Thyroid gland (tissue), 4 donors: ENCODE measurements around the gene TMEM132D.

Experiments
- POLR2A ChIP-seq, 2 donors: fragments of 450-650 bp; IDR thresholded peaks; one replicate each; pipeline ENCODE4 v1.6.1; 2017; ENCODE audit warnings: antibody characterized with exemption in 2 of 2, mild to moderate bottlenecking in 2 of 2, moderate library complexity in 1 of 2
- TF ChIP-seq, protein P1 (sequence below), 6 experiments: fragments of 200-600 bp in 3 of 6; fragments of 450-650 bp in 3 of 6; sonication (generic) in 3 of 6; IDR thresholded peaks; one replicate each; pipeline ENCODE4 v1.5.1; 2016 to 2019; ENCODE audit warnings: antibody characterized with exemption in 6 of 6, mild to moderate bottlenecking in 2 of 6, inconsistent platforms in 1 of 6, moderate library complexity in 1 of 6

DNA sequence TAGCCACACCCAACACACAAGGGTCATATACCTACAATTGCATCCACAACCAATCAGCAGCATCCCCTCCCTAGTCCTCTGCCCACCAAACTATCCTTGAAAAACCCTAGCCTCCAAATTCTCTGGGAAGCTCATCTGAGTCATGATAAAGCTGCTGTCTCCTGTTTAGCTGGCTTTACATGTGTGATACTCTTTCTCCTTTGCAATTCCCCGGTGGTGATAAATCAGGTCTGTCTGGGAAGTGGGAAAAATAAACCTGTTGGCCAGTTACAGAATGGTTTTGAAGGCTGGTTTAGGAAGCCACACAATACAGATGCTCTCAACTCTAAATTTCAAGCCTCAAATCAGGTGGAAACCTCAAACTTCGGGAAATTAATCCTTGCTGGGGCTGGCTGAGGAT, 41.9 kb downstream of the TMEM132D start:
- TF ChIP-seq, protein P1, sequence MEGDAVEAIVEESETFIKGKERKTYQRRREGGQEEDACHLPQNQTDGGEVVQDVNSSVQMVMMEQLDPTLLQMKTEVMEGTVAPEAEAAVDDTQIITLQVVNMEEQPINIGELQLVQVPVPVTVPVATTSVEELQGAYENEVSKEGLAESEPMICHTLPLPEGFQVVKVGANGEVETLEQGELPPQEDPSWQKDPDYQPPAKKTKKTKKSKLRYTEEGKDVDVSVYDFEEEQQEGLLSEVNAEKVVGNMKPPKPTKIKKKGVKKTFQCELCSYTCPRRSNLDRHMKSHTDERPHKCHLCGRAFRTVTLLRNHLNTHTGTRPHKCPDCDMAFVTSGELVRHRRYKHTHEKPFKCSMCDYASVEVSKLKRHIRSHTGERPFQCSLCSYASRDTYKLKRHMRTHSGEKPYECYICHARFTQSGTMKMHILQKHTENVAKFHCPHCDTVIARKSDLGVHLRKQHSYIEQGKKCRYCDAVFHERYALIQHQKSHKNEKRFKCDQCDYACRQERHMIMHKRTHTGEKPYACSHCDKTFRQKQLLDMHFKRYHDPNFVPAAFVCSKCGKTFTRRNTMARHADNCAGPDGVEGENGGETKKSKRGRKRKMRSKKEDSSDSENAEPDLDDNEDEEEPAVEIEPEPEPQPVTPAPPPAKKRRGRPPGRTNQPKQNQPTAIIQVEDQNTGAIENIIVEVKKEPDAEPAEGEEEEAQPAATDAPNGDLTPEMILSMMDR (IDR thresholded peaks at IDR 0.05): no peak
- TF ChIP-seq POLR2A (IDR thresholded peaks at IDR 0.05): no peak
